ENCODE measurements around the gene PRRX2. TPM values are rescaled to one million over a fixed set of nuclear protein-coding genes. Genes with fewer than 3 reads are reported as not detected.
A peak's percentile ranks its signal among the peaks of the same experiment; 100 is the strongest.

PRRX2 gene
- total RNA-seq, 1 donor from 2014 or later, result not detected

GRCh38 chr9:129640086-129640870, 25.2 kb upstream of the PRRX2 start:
- Mint-ChIP-seq H3K4me3 (peak overlapping the region; percentile 84), H3K36me3 (ENCODE audit: low read depth) (peaks cover 27% of the 10 kb centered on the region), H3K27me3 (no peaks in the 10 kb centered on the region), H3K9me3 (no peaks in the 10 kb centered on the region), H3K4me1 (peaks cover 19% of the 10 kb centered on the region), H3K27ac (no peak overlapping the region)
- POLR2A ChIA-PET, result interaction anchor here (0.7 to 1.1 kb wide), 2 partner anchors 15 to 810 kb away, joined by 3 to 6 read pairs; partner anchors contain the start of genes NTMT1 and SPOUT1
- DNase-seq (no peak), ATAC-seq (ENCODE audit: low read depth) (no peak)
- intact Hi-C loops (cut with micrococcal nuclease), result no loop called here
- TF ChIP-seq CTCF (IDR thresholded peaks at IDR 0.05), result no peak
- CTCF ChIA-PET, result interaction anchor here (1.3 kb wide), 1 partner anchor 16 kb away, joined by 3 read pairs; no protein-coding TSS in a partner anchor

GRCh38 chr9:129640871-129641749, 24.3 kb upstream of the PRRX2 start:
- no peak overlapping the region for H3K27ac Mint-ChIP-seq
- DNase-seq (no peak), ATAC-seq (ENCODE audit: low read depth) (no peak)
- no peak for TF ChIP-seq CTCF (IDR thresholded peaks at IDR 0.05)
- intact Hi-C loops (cut with micrococcal nuclease), result no loop called here
- ChIA-PET CTCF (interaction anchor here (1.3 to 3.1 kb wide), 2 partner anchors 17 to 509 kb away, joined by 3 to 8 read pairs; no protein-coding TSS in a partner anchor), POLR2A (interaction anchor here (1.1 to 2.3 kb wide), 2 partner anchors 15 to 16 kb away, joined by 3 to 6 read pairs; partner anchors contain the start of gene NTMT1)
- H3K36me3 Mint-ChIP-seq (ENCODE audit: low read depth), result peaks cover 20% of the 10 kb centered on the region
- peak overlapping the region; percentile 84 for H3K4me3 Mint-ChIP-seq
- peaks cover 19% of the 10 kb centered on the region for H3K4me1 Mint-ChIP-seq
- no peaks in the 10 kb centered on the region for H3K9me3 Mint-ChIP-seq
- H3K27me3 Mint-ChIP-seq, result no peaks in the 10 kb centered on the region

- Mint-ChIP-seq H3K27ac (peak within 1 kb of the TSS; percentile 75), H3K36me3 (ENCODE audit: low read depth) (peaks cover 19% of the 10 kb centered on the region), H3K27me3 (no peaks in the 10 kb centered on the region), H3K9me3 (no peaks in the 10 kb centered on the region), H3K4me1 (peaks cover 19% of the 10 kb centered on the region), H3K4me3 (peak within 1 kb of the TSS; percentile 84)
- POLR2A ChIA-PET, result interaction anchor here (0.5 to 2.3 kb wide), 3 partner anchors 16 to 595 kb away, joined by 3 to 6 read pairs (median 3); partner anchors contain the start of gene NTMT1
- intact Hi-C loops (cut with micrococcal nuclease), result loop anchor here (1.0 to 2.0 kb wide), 7 partner anchors 16 to 502 kb away; partner anchors contain the start of genes NTMT1, TOR1A and TOR1B
- ATAC-seq (ENCODE audit: low read depth), result peak; percentile 97
- DNase-seq, result peak; percentile 100
- peak; percentile 93 for TF ChIP-seq CTCF (IDR thresholded peaks at IDR 0.05)
- CTCF ChIA-PET, result interaction anchor here (0.9 to 3.1 kb wide), 3 partner anchors 9 to 510 kb away, joined by 3 to 8 read pairs (median 5); no protein-coding TSS in a partner anchor
These were observed 23.5 kb upstream of the PRRX2 start, which contains the start of gene ASB6 for GRCh38 chr9:129641750-129642585. ASB6 (minus strand) TSS chr9:129642151; CDS start chr9:129641999, 152 bp downstream.

- Mint-ChIP-seq H3K27me3 (no peaks in the 10 kb centered on the region), H3K27ac (no peak overlapping the region), H3K9me3 (no peaks in the 10 kb centered on the region), H3K4me1 (peaks cover 16% of the 10 kb centered on the region), H3K4me3 (no peak overlapping the region), H3K36me3 (ENCODE audit: low read depth) (peaks cover 3% of the 10 kb centered on the region)
- ChIA-PET POLR2A (interaction anchor here (0.7 kb wide), 1 partner anchor 168 kb away, joined by 3 read pairs; no protein-coding TSS in a partner anchor), CTCF (interaction anchor here (1.1 to 3.1 kb wide), 3 partner anchors 94 to 512 kb away, joined by 3 to 8 read pairs (median 3); no protein-coding TSS in a partner anchor)
- intact Hi-C loops (cut with micrococcal nuclease), result loop anchor here (2.0 kb wide), 1 partner anchor 93 kb away; no protein-coding TSS in a partner anchor
- ATAC-seq (ENCODE audit: low read depth), result no peak
- TF ChIP-seq CTCF (IDR thresholded peaks at IDR 0.05), result no peak
- no peak for DNase-seq
These were observed 21.7 kb upstream of the PRRX2 start for GRCh38 chr9:129643706-129644105.
